Activated CD4-positive, alpha-beta T cell treated with anti-CD3 and anti-CD28 coated beads, Interleukin-2, amount 10 ng/mL, durations not matched to agents 7 days and 5 days (primary cell): Measurements from ENCODE around the gene TSPAN3. TPM values are rescaled to one million over a fixed set of nuclear protein-coding genes. Genes with fewer than 3 reads are reported as not detected.

Experiments
- CTCF ChIA-PET: fragments of 350-600 bp; sonication (Branson Sonifier 250); formaldehyde crosslinking; loops from one replicate; lab custom pipeline; 2021; ENCODE audit warnings: antibody characterized with exemption; lab: Charles Lee
- POLR2A ChIA-PET: fragments of 350-600 bp; sonication (Branson Sonifier 250); formaldehyde crosslinking; loops from one replicate; lab custom pipeline; 2021; ENCODE audit warnings: antibody characterized with exemption; lab: Charles Lee
- DNase-seq: peaks from one replicate; pipeline ENCODE4 v3.0.0-alpha.2; 2020
- H3K27ac Mint-ChIP-seq: one replicate; pipeline ENCODE4 v1.8.0; 2021; ENCODE audit warnings: mild to moderate bottlenecking, moderate library complexity, mixed read lengths
- H3K27me3 Mint-ChIP-seq: one replicate; pipeline ENCODE4 v1.8.0; 2021; ENCODE audit warnings: mixed read lengths
- H3K36me3 Mint-ChIP-seq: one replicate; pipeline ENCODE4 v1.8.0; 2021; ENCODE audit warnings: low read depth, mixed read lengths
- H3K4me1 Mint-ChIP-seq: one replicate; pipeline ENCODE4 v1.8.0; 2021; ENCODE audit warnings: mixed read lengths
- H3K4me3 Mint-ChIP-seq: one replicate; pipeline ENCODE4 v1.8.0; 2021; ENCODE audit warnings: mild to moderate bottlenecking, moderate library complexity, mixed read lengths
- H3K9me3 Mint-ChIP-seq: one replicate; pipeline ENCODE4 v1.8.0; 2021; ENCODE audit warnings: mixed read lengths
- total RNA-seq, 2 experiments: library from RNA; stranded (reverse); gene quantifications; one replicate each; pipeline ENCODE4 v1.2.3, GENCODE V29; 2021

Gene TSPAN3
- total RNA-seq, 2 experiments from 2014 or later = 14.5 to 16.7 TPM

DNA sequence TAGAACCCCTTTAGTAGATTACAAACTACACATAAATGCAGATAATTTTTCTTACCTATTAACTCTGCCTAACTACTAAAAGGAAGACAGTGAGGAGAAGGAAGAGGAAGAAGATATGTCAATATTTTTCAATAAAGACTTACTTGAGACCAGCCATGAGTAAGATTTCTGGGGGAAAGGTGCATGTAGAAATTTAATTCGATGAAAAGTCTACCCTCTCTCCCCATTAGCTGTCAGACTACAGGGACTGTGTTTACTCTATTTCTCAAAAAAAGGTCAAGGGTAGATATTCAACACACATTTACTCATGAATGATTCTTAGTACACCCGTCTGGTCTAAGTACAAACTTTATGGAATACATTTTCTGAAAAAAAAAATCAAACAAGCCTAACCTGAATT is 6.8 kb downstream of the TSPAN3 start:
- Mint-ChIP-seq H3K27ac (no peak overlapping the region), H3K4me1 (peaks cover 18% of the 10 kb centered on the region), H3K4me3 (no peak overlapping the region), H3K9me3 (no peaks in the 10 kb centered on the region), H3K27me3 (peaks cover 2% of the 10 kb centered on the region), H3K36me3 (peaks cover 2% of the 10 kb centered on the region)
- DNase-seq = no peak
- ChIA-PET CTCF (interaction anchor here (1.5 kb wide), 1 partner anchor 17 kb away, joined by 4 read pairs; no protein-coding TSS in a partner anchor), POLR2A (no interaction called here)

DNA sequence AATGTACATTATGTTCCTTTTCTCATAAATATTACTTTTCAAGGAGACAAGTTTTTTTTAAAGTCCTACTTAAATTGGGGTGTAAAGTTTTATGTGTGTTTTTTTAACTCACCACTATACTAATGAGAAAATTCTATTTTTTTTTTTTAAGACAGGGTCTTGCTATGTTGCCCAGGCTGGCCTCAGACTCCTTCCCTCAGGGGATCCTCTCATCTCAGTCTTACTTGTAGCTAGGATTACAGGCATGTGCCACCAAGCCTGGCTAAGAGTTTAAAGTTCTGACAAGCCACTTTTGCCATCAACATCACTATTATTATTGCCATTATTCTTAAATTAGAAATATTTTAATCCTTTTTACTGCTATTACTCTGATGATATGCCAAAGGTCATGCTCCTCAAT is 7.7 kb downstream of the TSPAN3 start:
- POLR2A ChIA-PET = no interaction called here
- no peaks in the 10 kb centered on the region for H3K9me3 Mint-ChIP-seq
- peaks cover 18% of the 10 kb centered on the region for H3K4me1 Mint-ChIP-seq
- DNase-seq = no peak
- no peak overlapping the region for H3K27ac Mint-ChIP-seq
- no peaks in the 10 kb centered on the region for H3K27me3 Mint-ChIP-seq
- no peak overlapping the region for H3K4me3 Mint-ChIP-seq
- CTCF ChIA-PET = interaction anchor here (1.5 kb wide), 1 partner anchor 16 kb away, joined by 4 read pairs; no protein-coding TSS in a partner anchor
- no peaks in the 10 kb centered on the region for H3K36me3 Mint-ChIP-seq

DNA sequence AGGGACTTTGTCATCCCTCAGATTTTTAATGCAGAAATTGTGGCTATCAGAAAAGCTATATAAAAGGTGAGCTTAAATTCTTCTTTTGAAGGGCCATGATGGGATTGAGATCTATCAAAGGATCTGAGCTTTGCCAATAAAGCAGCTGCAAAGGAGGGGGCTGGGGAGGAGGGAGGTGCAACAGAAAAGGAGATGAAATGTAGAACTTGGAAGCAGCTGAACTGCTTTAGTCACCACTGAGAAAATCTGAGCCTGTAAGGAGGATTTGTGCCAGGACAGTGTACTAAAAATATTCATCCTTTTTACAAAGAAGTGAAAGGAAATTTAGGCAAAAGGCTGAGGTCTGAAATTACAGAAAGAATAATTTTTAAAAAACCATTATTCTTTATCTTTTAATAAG is 10.4 kb downstream of the TSPAN3 start:
- POLR2A ChIA-PET = no interaction called here
- Mint-ChIP-seq H3K36me3 (no peaks in the 10 kb centered on the region), H3K27me3 (no peaks in the 10 kb centered on the region), H3K4me3 (no peak overlapping the region), H3K9me3 (no peaks in the 10 kb centered on the region), H3K27ac (no peak overlapping the region), H3K4me1 (peaks cover 20% of the 10 kb centered on the region)
- DNase-seq = no peak
- CTCF ChIA-PET = interaction anchor here (0.6 to 2.3 kb wide), 7 partner anchors 8 to 1512 kb away, joined by 3 to 9 read pairs (median 3); no protein-coding TSS in a partner anchor

DNA sequence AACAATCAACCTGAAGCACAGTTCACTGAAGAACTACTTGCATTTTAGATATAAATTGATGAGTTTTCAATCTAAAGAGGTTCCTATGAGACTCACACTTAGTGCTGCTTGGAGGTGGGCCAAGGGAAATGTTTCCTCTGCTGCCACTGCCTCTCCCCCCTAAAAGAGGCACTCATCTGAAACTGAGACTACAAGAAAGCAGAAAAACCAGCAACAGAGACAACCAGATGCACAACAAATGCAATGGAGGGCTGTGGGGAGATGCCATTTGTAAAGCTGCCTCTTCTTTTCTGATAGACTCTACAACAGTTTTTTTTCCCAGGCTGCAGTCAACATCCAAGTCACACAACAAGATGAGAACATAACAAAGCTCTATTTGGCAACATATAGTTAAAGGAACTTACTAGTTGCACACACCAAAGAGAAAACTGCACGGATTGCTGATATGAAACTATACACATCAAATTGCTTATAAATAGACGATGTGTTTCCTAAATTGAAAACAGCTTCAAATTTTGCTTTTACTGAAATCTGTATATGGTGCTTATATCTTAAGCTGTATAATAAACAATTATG is 11.0 kb downstream of the TSPAN3 start:
- DNase-seq = no peak
- no peaks in the 10 kb centered on the region for H3K36me3 Mint-ChIP-seq
- H3K4me1 Mint-ChIP-seq = peaks cover 18% of the 10 kb centered on the region
- no peak overlapping the region for H3K4me3 Mint-ChIP-seq
- no peak overlapping the region for H3K27ac Mint-ChIP-seq
- H3K9me3 Mint-ChIP-seq = no peaks in the 10 kb centered on the region
- ChIA-PET POLR2A (interaction anchor here (0.7 kb wide), 1 partner anchor 1196 kb away, joined by 3 read pairs; no protein-coding TSS in a partner anchor), CTCF (interaction anchor here (0.6 to 2.3 kb wide), 6 partner anchors 8 to 1512 kb away, joined by 3 to 9 read pairs (median 3); no protein-coding TSS in a partner anchor)
- H3K27me3 Mint-ChIP-seq = no peaks in the 10 kb centered on the region

DNA sequence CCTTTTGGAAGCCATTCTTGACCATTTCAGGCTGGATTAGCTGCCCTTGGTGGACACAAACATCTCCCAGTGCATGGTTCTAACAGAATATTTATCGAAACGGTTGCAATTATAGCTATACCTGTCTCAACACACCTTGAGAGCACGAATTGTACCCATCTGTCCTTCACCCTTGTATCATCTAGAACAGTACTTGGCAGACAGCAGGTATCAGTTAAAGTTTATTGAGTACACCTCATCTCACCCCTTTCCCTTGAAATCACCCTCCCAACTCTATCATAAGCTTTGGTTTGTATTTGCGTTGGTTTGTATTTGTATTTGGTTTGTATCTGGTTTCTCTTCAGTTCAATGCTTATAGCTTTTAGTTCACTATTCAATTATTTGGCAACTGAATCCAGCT is 12.4 kb downstream of the TSPAN3 start:
- Mint-ChIP-seq H3K27ac (no peak overlapping the region), H3K36me3 (peaks cover 3% of the 10 kb centered on the region), H3K27me3 (no peaks in the 10 kb centered on the region), H3K4me1 (peaks cover 18% of the 10 kb centered on the region), H3K4me3 (no peak overlapping the region), H3K9me3 (no peaks in the 10 kb centered on the region)
- ChIA-PET POLR2A (interaction anchor here (0.6 kb wide), 1 partner anchor 16 kb away, joined by 3 read pairs; no protein-coding TSS in a partner anchor), CTCF (interaction anchor here (0.7 to 2.3 kb wide), 2 partner anchors 10 to 18 kb away, joined by 4 to 9 read pairs; no protein-coding TSS in a partner anchor)
- DNase-seq = no peak

DNA sequence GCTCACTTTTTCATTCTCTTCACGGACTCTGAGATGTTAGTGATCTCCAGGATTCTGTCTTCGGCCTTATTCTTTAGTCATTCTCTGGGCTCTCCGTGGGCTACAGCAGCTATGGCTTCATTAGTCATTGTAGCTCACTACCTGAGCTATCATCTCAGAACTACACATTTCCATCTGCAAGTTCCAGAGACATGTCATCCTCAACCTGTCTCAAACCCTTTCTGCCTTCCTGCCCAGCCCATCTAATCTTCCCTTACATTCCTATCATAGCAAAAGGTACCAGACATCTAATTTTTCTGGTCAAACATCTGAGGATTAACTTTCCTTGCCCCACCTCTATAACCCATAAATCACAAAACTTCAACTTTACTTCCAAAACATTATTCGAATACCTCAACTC is 13.2 kb downstream of the TSPAN3 start:
- Mint-ChIP-seq H3K4me3 (no peak overlapping the region), H3K4me1 (peaks cover 16% of the 10 kb centered on the region), H3K27ac (no peak overlapping the region), H3K9me3 (no peaks in the 10 kb centered on the region), H3K36me3 (peaks cover 3% of the 10 kb centered on the region), H3K27me3 (no peaks in the 10 kb centered on the region)
- DNase-seq = no peak
- ChIA-PET CTCF (interaction anchor here (0.7 to 1.5 kb wide), 2 partner anchors 17 to 485 kb away, joined by 3 to 4 read pairs; no protein-coding TSS in a partner anchor), POLR2A (no interaction called here)

DNA sequence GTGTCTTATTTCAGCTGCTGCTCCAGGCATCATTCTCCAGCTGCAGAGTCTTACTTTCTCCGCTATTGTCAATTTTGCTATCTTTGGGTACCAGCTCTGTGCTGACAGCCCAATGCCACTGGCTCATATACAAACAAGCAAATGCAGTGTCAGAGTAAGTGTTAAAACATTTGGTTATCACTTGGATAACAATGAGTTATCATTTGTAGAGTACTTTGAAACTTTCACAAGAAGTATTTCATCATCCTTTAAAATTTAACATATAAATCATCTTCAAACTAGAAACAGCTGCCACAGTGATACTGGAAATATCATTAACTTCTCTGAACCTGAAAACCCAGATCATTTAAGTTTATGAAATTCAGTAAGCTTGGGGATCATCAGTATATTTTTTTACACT is 13.8 kb downstream of the TSPAN3 start:
- POLR2A ChIA-PET = no interaction called here

DNA sequence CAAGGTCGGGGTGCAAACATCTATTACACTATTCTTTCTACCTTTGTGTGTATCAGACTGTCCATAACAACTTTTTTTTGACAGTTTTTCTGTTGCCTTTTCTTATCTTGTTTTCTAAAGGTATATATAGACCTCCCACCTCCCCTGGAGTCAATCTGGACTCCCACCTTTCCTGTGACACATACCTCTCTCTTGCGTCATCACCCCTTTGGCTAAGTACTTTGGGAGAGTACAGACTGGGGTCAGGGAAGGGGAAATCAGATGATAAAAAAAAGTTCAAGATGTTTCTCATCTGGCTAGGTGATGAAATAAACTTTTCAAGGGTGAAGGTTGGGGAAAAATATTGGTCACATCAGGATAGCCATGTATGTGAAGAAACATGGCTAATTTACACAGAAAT is 17.2 kb downstream of the TSPAN3 start:
- CTCF ChIA-PET = no interaction called here
- POLR2A ChIA-PET = no interaction called here
- no peaks in the 10 kb centered on the region for H3K9me3 Mint-ChIP-seq
- no peak overlapping the region for H3K4me3 Mint-ChIP-seq
- no peak overlapping the region for H3K27ac Mint-ChIP-seq
- H3K36me3 Mint-ChIP-seq = peaks cover 3% of the 10 kb centered on the region
- no peak for DNase-seq
- H3K4me1 Mint-ChIP-seq = peaks cover 2% of the 10 kb centered on the region
- no peaks in the 10 kb centered on the region for H3K27me3 Mint-ChIP-seq

More for the DNA sequence above, 13.8 kb downstream of the TSPAN3 start:
- no peak for DNase-seq
- H3K36me3 Mint-ChIP-seq = peaks cover 3% of the 10 kb centered on the region
- H3K27me3 Mint-ChIP-seq = no peaks in the 10 kb centered on the region
- peaks cover 16% of the 10 kb centered on the region for H3K4me1 Mint-ChIP-seq
- H3K9me3 Mint-ChIP-seq = no peaks in the 10 kb centered on the region
- CTCF ChIA-PET = interaction anchor here (1.4 to 1.5 kb wide), 2 partner anchors 12 to 486 kb away, joined by 3 to 4 read pairs; no protein-coding TSS in a partner anchor
- no peak overlapping the region for H3K27ac Mint-ChIP-seq
- H3K4me3 Mint-ChIP-seq = no peak overlapping the region

DNA sequence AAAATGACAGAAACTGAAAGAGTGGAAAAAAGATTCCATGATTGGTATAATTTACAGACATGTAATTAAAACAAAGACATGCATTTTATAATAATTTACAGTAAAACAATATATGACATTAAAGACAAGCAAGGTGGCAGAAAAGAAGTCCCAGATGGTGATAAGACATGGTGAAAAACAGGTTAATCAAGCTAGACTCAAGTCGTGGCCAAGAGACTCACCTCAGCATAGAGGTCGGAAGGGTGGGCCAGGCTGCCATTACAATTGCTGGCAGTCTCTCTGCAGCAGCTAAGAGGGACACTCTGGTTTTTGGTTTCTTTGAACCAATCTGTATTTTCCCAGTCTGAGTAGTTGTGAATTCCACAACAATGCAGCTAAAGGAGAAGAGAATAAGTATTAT is 18.4 kb downstream of the TSPAN3 start:
- peaks cover 5% of the 10 kb centered on the region for H3K36me3 Mint-ChIP-seq
- peaks cover under 1% of the 10 kb centered on the region for H3K4me1 Mint-ChIP-seq
- DNase-seq = no peak
- H3K27ac Mint-ChIP-seq = no peak overlapping the region
- CTCF ChIA-PET = no interaction called here
- no peak overlapping the region for H3K4me3 Mint-ChIP-seq
- H3K27me3 Mint-ChIP-seq = no peaks in the 10 kb centered on the region
- no peaks in the 10 kb centered on the region for H3K9me3 Mint-ChIP-seq
- POLR2A ChIA-PET = no interaction called here

DNA sequence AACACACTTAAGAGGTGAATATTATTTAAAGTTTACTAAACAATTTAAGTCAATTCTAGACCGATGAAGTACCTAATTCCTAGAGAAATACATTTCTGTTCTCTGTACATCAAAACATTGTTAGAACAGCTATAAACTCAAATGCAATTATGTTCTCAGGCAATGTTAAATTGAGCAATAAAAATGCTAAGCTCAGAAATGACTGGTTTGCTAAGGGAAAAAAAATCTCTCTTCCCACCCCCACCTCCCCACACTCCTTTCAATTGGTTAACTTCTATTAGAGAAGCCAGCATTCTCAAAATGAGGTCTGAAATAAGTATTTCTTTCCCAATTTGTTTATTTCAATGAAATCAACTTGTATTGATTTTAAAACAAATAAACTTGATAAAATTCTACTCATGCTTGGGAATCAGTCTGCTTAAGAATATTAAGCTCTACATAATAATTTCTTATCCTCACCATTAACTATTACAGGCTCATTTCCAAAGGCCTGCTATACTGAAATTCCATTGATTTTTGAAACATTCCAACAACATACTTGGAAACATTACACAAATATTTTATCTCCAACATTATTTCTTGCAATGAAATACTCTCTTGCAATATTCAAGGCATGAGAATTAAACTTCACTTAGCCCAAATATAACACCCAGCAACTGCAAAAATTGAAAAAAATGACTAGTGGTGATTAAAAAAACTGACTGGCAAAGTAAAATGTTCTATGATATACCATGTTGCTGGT is 22.6 kb downstream of the TSPAN3 start:
- H3K4me1 Mint-ChIP-seq = no peaks in the 10 kb centered on the region
- no peak overlapping the region for H3K27ac Mint-ChIP-seq
- peaks cover 34% of the 10 kb centered on the region for H3K36me3 Mint-ChIP-seq
- H3K27me3 Mint-ChIP-seq = no peaks in the 10 kb centered on the region
- no peaks in the 10 kb centered on the region for H3K9me3 Mint-ChIP-seq
- DNase-seq = no peak
- POLR2A ChIA-PET = no interaction called here
- no peak overlapping the region for H3K4me3 Mint-ChIP-seq
- CTCF ChIA-PET = interaction anchor here (1.3 kb wide), 1 partner anchor 12 kb away, joined by 3 read pairs; no protein-coding TSS in a partner anchor

DNA sequence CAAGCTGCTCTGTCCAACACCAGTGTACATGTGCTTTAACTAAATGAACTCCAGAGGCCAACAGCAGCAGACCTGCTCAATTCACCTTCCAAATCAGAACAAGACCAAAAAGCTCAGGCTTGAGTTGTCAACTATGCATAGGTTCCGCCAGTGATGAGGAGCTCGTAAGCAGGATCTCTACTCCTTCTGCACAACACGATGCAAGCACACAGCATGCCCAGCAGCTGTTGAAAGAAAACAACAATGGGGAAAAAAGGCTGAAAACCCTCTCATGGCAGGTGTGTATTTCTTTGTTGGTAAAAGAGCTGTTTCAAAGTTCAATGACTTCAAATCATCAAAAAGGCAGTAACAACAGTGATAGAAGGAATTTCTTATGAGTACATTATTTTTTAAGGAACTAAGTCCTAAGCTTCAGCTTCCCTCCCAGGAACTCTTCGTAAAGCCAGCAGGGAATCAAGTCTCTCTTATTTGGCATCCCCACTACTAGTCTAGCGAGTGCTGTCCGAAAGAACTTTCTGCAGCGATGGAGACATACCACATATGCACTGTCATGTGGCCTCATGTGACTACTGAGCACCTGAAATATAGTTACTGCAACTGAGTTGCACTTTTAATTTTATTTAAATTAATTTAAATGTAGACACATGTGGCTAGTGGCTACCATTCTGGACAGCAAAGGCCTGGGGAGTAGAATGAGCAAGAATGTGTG is 24.1 kb downstream of the TSPAN3 start:
- CTCF ChIA-PET = interaction anchor here (1.2 to 2.1 kb wide), 5 partner anchors 8 to 33 kb away, joined by 3 to 5 read pairs (median 4); no protein-coding TSS in a partner anchor
- Mint-ChIP-seq H3K4me1 (no peaks in the 10 kb centered on the region), H3K27ac (no peak overlapping the region), H3K27me3 (no peaks in the 10 kb centered on the region), H3K36me3 (peaks cover 42% of the 10 kb centered on the region), H3K9me3 (no peaks in the 10 kb centered on the region), H3K4me3 (no peak overlapping the region)
- POLR2A ChIA-PET = no interaction called here
- DNase-seq = no peak

DNA sequence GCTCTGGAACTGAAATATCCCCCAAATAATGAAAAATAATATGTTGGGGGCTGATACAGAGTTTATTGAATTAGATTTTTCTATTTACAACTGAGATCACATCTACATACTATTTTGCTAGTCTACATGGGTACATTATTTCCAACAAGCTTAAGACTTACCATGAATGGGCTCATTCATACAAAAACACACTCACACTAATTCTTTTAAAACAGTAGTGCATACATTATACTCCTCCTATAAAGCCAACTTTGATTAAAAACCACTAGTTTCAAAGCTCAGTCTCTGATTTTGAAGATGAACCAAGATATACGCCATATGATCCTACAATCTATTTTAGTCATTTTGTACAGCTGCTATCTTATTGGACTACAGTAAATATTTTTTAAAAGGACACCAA is 24.9 kb downstream of the TSPAN3 start:
- no peak overlapping the region for H3K4me3 Mint-ChIP-seq
- H3K4me1 Mint-ChIP-seq = no peaks in the 10 kb centered on the region
- H3K27ac Mint-ChIP-seq = no peak overlapping the region
- H3K36me3 Mint-ChIP-seq = peaks cover 44% of the 10 kb centered on the region
- no peaks in the 10 kb centered on the region for H3K9me3 Mint-ChIP-seq
- no peak for DNase-seq
- CTCF ChIA-PET = interaction anchor here (0.9 to 2.1 kb wide), 6 partner anchors 9 to 32 kb away, joined by 3 to 5 read pairs (median 4); no protein-coding TSS in a partner anchor
- H3K27me3 Mint-ChIP-seq = no peaks in the 10 kb centered on the region
- POLR2A ChIA-PET = no interaction called here
